Measurements from ENCODE around the gene TCN2.

DNA sequence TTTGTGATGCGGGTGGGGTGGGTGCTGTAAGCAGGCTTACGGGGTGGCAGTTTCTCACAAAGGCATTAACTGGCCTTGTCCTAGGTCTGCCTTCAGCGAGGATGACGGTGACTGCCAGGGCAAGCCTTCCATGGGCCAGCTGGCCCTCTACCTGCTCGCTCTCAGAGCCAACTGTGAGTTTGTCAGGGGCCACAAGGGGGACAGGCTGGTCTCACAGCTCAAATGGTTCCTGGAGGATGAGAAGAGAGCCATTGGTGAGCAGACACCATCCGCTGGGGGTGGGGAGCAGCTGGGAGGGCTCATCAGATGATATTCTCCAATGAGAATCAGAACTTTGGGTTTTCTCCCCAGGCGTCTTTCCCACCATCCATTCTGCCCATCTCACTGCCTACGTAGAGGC is 5.8 kb downstream of the TCN2 start:
- no peak for TF ChIP-seq CTCF (conservative IDR thresholded peaks at IDR 0.05; ENCODE audit: low read depth, low read length)
- no peak for TF ChIP-seq CEBPB (IDR thresholded peaks at IDR 0.05; ENCODE audit: low read depth, low read length)
- no peak for TF ChIP-seq MAZ (IDR thresholded peaks at IDR 0.05; ENCODE audit: borderline replicate concordance, low read depth, low read length)
